Vagina (tissue), 2 donors: Measurements from ENCODE around the gene HAUS8.

ENCODE experiments used
- POLR2A ChIP-seq, 2 donors: fragments of 450-650 bp; IDR thresholded peaks; one replicate each; pipeline ENCODE4 v1.6.1; 2017; ENCODE audit warnings: antibody characterized with exemption in 2 of 2, mild to moderate bottlenecking in 2 of 2, moderate library complexity in 2 of 2
- POLR2AphosphoS5 ChIP-seq, 2 donors: sonication (generic); formaldehyde crosslinking; IDR thresholded peaks; one replicate each; pipeline ENCODE4 v1.9.0; 2017; ENCODE audit warnings: antibody characterized with exemption in 2 of 2, mild to moderate bottlenecking in 2 of 2, low read depth in 1 of 2; ENCODE audit not compliant: insufficient read depth in 1 of 2
- TF ChIP-seq, protein P1 (sequence below), 3 experiments: fragments of 450-650 bp in 2 of 3; fragments of 200-600 bp in 1 of 3; sonication (generic) in 1 of 3; IDR thresholded peaks; one replicate each; pipeline ENCODE4 v1.5.1; 2017 to 2019; ENCODE audit warnings: antibody characterized with exemption in 3 of 3, mild to moderate bottlenecking in 2 of 3, moderate library complexity in 2 of 3

DNA sequence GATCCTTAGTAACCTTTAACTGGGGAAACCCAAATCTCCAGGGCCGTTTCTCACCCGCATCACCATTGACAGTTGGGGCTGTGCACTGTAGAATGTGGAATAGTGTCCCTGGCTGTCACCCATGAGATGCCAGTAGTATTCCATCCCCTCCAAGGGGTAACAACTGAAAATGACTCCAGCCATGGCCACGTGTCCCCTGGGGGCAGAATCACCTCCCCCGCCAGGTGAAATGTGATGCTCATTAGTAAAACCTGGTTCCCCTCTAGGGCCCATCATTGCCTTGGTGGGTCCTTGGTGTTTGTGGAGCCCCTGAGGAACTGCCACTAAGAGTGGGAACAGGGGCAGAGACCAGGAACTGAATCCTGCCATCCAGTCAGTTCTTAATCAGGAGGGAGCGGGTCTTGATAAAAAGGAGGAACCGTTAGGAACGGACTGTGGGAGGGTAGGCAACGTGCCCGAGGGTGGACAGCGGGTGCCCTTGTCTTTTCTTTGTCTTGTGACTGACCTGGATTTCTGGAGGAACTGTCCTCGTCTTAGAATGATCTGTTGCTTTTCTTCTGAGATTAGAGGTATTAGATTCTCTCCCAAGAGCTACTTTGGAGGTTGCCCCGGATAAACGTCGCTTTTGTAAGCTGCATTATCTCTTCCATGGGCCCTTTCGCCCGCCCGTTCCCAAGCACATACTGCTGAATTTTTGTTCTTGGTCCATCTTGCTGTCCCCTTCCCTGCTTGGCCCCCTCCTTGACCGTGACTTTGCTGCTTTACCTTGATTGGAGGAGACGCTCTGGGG is 3.9 kb upstream of the HAUS8 start:
- TF ChIP-seq, protein P1, sequence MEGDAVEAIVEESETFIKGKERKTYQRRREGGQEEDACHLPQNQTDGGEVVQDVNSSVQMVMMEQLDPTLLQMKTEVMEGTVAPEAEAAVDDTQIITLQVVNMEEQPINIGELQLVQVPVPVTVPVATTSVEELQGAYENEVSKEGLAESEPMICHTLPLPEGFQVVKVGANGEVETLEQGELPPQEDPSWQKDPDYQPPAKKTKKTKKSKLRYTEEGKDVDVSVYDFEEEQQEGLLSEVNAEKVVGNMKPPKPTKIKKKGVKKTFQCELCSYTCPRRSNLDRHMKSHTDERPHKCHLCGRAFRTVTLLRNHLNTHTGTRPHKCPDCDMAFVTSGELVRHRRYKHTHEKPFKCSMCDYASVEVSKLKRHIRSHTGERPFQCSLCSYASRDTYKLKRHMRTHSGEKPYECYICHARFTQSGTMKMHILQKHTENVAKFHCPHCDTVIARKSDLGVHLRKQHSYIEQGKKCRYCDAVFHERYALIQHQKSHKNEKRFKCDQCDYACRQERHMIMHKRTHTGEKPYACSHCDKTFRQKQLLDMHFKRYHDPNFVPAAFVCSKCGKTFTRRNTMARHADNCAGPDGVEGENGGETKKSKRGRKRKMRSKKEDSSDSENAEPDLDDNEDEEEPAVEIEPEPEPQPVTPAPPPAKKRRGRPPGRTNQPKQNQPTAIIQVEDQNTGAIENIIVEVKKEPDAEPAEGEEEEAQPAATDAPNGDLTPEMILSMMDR (IDR thresholded peaks at IDR 0.05), result no peak
- TF ChIP-seq POLR2AphosphoS5 (IDR thresholded peaks at IDR 0.05; ENCODE audit: insufficient read depth in 1 of 2, low read depth in 1 of 2) (no peak), POLR2A (IDR thresholded peaks at IDR 0.05) (no peak)
